Naive thymus-derived CD4-positive, alpha-beta T cell (primary cell): Measurements from ENCODE around the gene CDH23. TPM values are rescaled to one million over a fixed set of nuclear protein-coding genes. Genes with fewer than 3 reads are reported as not detected.

ENCODE experiments used
- ATAC-seq: fragments of 150-1000 bp; cut with Tn5 transposase; 2 replicates; pipeline ENCODE4 v1.10.0; 2021; ENCODE audit warnings: mild to moderate bottlenecking, moderate library complexity
- CTCF ChIA-PET: fragments of 350-600 bp; sonication (Branson Sonifier 250); formaldehyde crosslinking; loops from one replicate; lab custom pipeline; 2021; ENCODE audit warnings: antibody characterized with exemption; lab: Charles Lee
- POLR2A ChIA-PET: fragments of 350-600 bp; sonication (Branson Sonifier 250); formaldehyde crosslinking; loops from one replicate; lab custom pipeline; 2021; ENCODE audit warnings: antibody characterized with exemption, inconsistent platforms; lab: Charles Lee
- DNase-seq, 9 donors: peaks; one replicate each; pipeline versions ENCODE4 v3.0.0 to v3.0.0-alpha.2; 2020 to 2022; ENCODE audit warnings: mixed read lengths in 1 of 9
- H3K27ac ChIP-seq: one replicate; pipeline ENCODE4 v1.7.0; 2013; ENCODE audit warnings: mild to moderate bottlenecking, low read depth, low read length, moderate library complexity
- H3K27me3 ChIP-seq, 2 donors: one replicate each; pipeline ENCODE4 v1.7.0; 2013; ENCODE audit warnings: low read length in 2 of 2, mild to moderate bottlenecking in 2 of 2, moderate library complexity in 2 of 2; ENCODE audit not compliant: control insufficient read depth in 2 of 2, insufficient read depth in 2 of 2
- H3K36me3 ChIP-seq, 3 experiments: 1 replicate in 2 of 3; 2 replicates in 1 of 3; pipeline ENCODE4 v1.7.0; 2013; ENCODE audit warnings: low read length in 3 of 3, mild to moderate bottlenecking in 3 of 3, moderate library complexity in 1 of 3; ENCODE audit not compliant: insufficient read depth in 3 of 3, control insufficient read depth in 2 of 3
- H3K4me1 ChIP-seq, 2 donors: one replicate each; pipeline ENCODE4 v1.7.0; 2013; ENCODE audit warnings: low read length in 2 of 2, mild to moderate bottlenecking in 2 of 2, moderate library complexity in 1 of 2; ENCODE audit not compliant: control insufficient read depth in 2 of 2, insufficient read depth in 2 of 2
- H3K4me3 ChIP-seq: 2 replicates; pipeline ENCODE4 v1.7.0; 2013; ENCODE audit warnings: mild to moderate bottlenecking, low read length
- H3K9me3 ChIP-seq, 3 experiments: 1 replicate in 2 of 3; 2 replicates in 1 of 3; pipeline ENCODE4 v1.7.0; 2013; ENCODE audit warnings: low read length in 3 of 3; ENCODE audit not compliant: control insufficient read depth in 2 of 3
- H3K27ac Mint-ChIP-seq, 9 donors: one replicate each; pipeline ENCODE4 v1.8.0; 2020 to 2022; ENCODE audit warnings: mixed read lengths in 9 of 9, mild to moderate bottlenecking in 8 of 9, moderate library complexity in 5 of 9, inconsistent platforms in 2 of 9
- H3K27me3 Mint-ChIP-seq, 5 donors: one replicate each; pipeline ENCODE4 v1.8.0; 2021 to 2022; ENCODE audit warnings: mixed read lengths in 5 of 5, mild to moderate bottlenecking in 1 of 5
- H3K36me3 Mint-ChIP-seq, 5 donors: one replicate each; pipeline ENCODE4 v1.8.0; 2020 to 2022; ENCODE audit warnings: mixed read lengths in 5 of 5, mild to moderate bottlenecking in 3 of 5, inconsistent platforms in 1 of 5
- H3K4me1 Mint-ChIP-seq, 7 donors: one replicate each; pipeline ENCODE4 v1.8.0; 2020 to 2022; ENCODE audit warnings: mixed read lengths in 7 of 7, mild to moderate bottlenecking in 3 of 7, inconsistent platforms in 1 of 7
- H3K4me3 Mint-ChIP-seq, 10 donors: one replicate each; pipeline ENCODE4 v1.8.0; 2020 to 2022; ENCODE audit warnings: mild to moderate bottlenecking in 10 of 10, mixed read lengths in 10 of 10, moderate library complexity in 6 of 10, inconsistent platforms in 2 of 10
- H3K9me3 Mint-ChIP-seq, 11 donors: one replicate each; pipeline ENCODE4 v1.8.0; 2020 to 2022; ENCODE audit warnings: mixed read lengths in 11 of 11, mild to moderate bottlenecking in 4 of 11, inconsistent platforms in 1 of 11, moderate library complexity in 1 of 11
- intact Hi-C, 2 donors: fragments of 100-400 bp; cut with micrococcal nuclease; formaldehyde crosslinking; loops; one replicate each; pipeline ENCODE4 v1.15.1; 2023
- polyA plus RNA-seq, 2 donors: library from polyadenylated mRNA; unstranded; fragments of 300-500 nt; fragmentation: Illumina TruSeq; gene quantifications; one replicate each; pipeline ENCODE4 v1.2.3, GENCODE V29; 2021
- total RNA-seq, 6 experiments: library from RNA in 5 of 6; stranded (reverse) in 5 of 6; gene quantifications; 1 replicate in 5 of 6; 2 replicates in 1 of 6; pipeline ENCODE4 v1.2.3 and lab custom pipeline; 2021 to 2026

The CDH23 gene
- total and polyA plus RNA-seq, 7 experiments from 2014 or later = 1.1 to 18.3 (median 7.9) TPM

DNA sequence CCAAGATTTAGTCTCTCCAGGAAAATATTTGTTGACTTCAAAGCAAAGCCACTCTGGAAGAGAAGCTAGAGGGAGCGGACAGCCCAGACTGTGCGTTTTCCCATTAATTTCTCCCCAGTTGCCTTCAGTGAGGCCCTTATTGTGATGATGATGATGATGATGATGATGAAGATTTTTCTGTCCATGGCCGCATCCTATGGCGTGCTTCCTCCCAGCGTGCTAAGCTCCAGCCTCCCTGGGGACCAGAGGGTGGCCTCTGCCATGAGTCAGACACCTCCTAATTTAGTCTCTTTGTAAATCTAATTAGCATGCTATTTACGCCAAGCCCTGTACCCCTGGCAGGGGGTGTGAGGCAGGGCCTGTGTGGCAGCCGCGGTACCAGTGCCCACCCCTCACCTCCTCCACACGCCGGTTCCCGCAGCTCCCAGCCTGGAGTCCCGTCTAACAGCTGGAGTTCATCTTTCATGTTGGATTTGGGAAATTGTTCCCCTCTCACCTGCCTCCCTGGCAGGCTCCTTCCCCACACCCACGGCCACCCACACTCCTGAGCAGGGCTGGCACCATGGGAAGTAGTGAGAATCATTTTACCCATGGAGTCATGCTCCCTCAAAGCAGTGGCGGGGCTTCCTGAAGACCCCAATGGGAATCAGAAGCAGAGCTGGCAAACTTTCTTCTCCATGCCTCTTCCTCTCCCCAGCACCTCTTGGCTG is 230.7 kb downstream of the CDH23 start:
- Histone ChIP-seq H3K4me3 (no peak overlapping the region), H3K27me3 (no peaks in the 10 kb centered on the region), H3K9me3 (no peaks in the 10 kb centered on the region), H3K4me1 (no peaks in the 10 kb centered on the region), H3K36me3 (no peaks in the 10 kb centered on the region), H3K27ac (no peak overlapping the region)
- Mint-ChIP-seq H3K4me1 (peaks cover 0 to 6% (median 0%) of the 10 kb centered on the region in 7 donors), H3K27ac (no peak overlapping the region), H3K36me3 (no peaks in the 10 kb centered on the region), H3K4me3 (no peak overlapping the region), H3K9me3 (peaks cover 0 to 2% (median 0%) of the 10 kb centered on the region in 11 donors), H3K27me3 (peaks cover 0 to 6% (median 0%) of the 10 kb centered on the region in 5 donors)
- no peak for DNase-seq
- ChIA-PET POLR2A (no interaction called here), CTCF (no interaction called here)
- intact Hi-C loops = no loop called here
- ATAC-seq = no peak

DNA sequence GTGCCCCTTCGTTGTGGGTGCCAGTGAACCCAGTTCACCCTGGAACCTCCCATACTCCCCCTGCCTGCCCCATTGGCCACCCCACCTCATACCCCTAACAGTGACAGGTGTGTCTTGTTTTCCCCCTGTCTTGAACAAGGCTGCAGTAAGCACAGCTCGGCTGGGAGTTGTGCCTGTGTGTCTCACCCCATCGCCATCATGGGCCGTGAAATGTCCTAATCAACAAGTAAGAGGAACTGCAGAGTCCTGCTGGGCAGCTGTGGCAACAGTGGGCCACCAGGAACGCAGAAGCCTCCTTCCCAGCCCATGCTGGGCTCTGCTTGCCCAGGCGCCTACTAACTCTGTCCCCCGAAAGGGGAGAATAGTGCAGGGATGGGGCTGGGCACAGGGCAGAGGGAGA is 231.2 kb downstream of the CDH23 start:
- DNase-seq = no peak
- no peak overlapping the region for H3K27ac ChIP-seq
- H3K36me3 ChIP-seq = no peaks in the 10 kb centered on the region
- ATAC-seq = peak; percentile 57
- Mint-ChIP-seq H3K4me1 (peaks cover 0 to 4% (median 0%) of the 10 kb centered on the region in 7 donors), H3K27me3 (peaks cover 0 to 10% (median 0%) of the 10 kb centered on the region in 5 donors), H3K27ac (no peak overlapping the region), H3K9me3 (peaks cover 0 to 2% (median 0%) of the 10 kb centered on the region in 11 donors), H3K36me3 (no peaks in the 10 kb centered on the region), H3K4me3 (no peak overlapping the region)
- ChIA-PET POLR2A (no interaction called here), CTCF (no interaction called here)
- no peaks in the 10 kb centered on the region for H3K4me1 ChIP-seq
- intact Hi-C loops = no loop called here
- no peaks in the 10 kb centered on the region for H3K27me3 ChIP-seq
- no peak overlapping the region for H3K4me3 ChIP-seq
- no peaks in the 10 kb centered on the region for H3K9me3 ChIP-seq

- H3K9me3 Mint-ChIP-seq = peaks cover 0 to 2% (median 0%) of the 10 kb centered on the region in 11 donors
- H3K27ac Mint-ChIP-seq = peak overlapping the region in 1 of 9 donors; percentile 21
- Histone ChIP-seq H3K4me3 (no peak overlapping the region), H3K36me3 (no peaks in the 10 kb centered on the region), H3K9me3 (no peaks in the 10 kb centered on the region), H3K4me1 (no peaks in the 10 kb centered on the region), H3K27me3 (no peaks in the 10 kb centered on the region), H3K27ac (no peak overlapping the region)
- ATAC-seq = no peak
- H3K27me3 Mint-ChIP-seq = peaks cover 0 to 10% (median 0%) of the 10 kb centered on the region in 5 donors
- CTCF ChIA-PET = no interaction called here
- POLR2A ChIA-PET = no interaction called here
- H3K4me3 Mint-ChIP-seq = no peak overlapping the region
- no peaks in the 10 kb centered on the region for H3K4me1 Mint-ChIP-seq
- H3K36me3 Mint-ChIP-seq = no peaks in the 10 kb centered on the region
- intact Hi-C loops = no loop called here
- no peak for DNase-seq
Observed at GRCh38 chr10:71629131-71629530, 232.4 kb downstream of the CDH23 start.

DNA sequence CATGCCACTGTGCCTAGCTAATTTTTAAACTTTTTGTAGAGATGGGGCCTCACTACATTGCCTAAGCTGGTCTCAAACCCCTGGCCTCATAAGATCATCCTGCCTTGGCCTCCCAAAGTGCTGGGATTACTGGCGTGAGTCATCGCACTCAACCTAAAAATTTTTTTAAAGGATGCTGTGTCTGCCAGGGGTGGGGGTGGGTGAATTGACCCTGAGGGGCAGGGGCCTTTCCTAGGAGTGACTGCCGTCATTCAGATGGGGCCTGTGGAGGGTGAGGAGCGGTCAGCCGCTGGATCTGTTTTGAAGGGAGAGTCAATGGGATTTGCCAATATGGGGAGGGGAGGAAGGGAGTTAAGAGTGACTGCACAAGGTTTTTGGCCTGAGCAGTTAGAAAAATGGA is 233.4 kb downstream of the CDH23 start:
- no peak for DNase-seq
- no peak overlapping the region for H3K4me3 Mint-ChIP-seq
- Histone ChIP-seq H3K4me1 (no peaks in the 10 kb centered on the region), H3K36me3 (no peaks in the 10 kb centered on the region), H3K27me3 (no peaks in the 10 kb centered on the region), H3K27ac (no peak overlapping the region), H3K9me3 (no peaks in the 10 kb centered on the region), H3K4me3 (no peak overlapping the region)
- H3K9me3 Mint-ChIP-seq = peaks cover 0 to 2% (median 0%) of the 10 kb centered on the region in 11 donors
- H3K27me3 Mint-ChIP-seq = peaks cover 0 to 10% (median 0%) of the 10 kb centered on the region in 5 donors
- no peaks in the 10 kb centered on the region for H3K4me1 Mint-ChIP-seq
- ChIA-PET CTCF (interaction anchor here (1.1 kb wide), 1 partner anchor 23 kb away, joined by 3 read pairs; no protein-coding TSS in a partner anchor), POLR2A (no interaction called here)
- no peak overlapping the region for H3K27ac Mint-ChIP-seq
- no peak for ATAC-seq
- intact Hi-C loops = no loop called here
- H3K36me3 Mint-ChIP-seq = no peaks in the 10 kb centered on the region

DNA sequence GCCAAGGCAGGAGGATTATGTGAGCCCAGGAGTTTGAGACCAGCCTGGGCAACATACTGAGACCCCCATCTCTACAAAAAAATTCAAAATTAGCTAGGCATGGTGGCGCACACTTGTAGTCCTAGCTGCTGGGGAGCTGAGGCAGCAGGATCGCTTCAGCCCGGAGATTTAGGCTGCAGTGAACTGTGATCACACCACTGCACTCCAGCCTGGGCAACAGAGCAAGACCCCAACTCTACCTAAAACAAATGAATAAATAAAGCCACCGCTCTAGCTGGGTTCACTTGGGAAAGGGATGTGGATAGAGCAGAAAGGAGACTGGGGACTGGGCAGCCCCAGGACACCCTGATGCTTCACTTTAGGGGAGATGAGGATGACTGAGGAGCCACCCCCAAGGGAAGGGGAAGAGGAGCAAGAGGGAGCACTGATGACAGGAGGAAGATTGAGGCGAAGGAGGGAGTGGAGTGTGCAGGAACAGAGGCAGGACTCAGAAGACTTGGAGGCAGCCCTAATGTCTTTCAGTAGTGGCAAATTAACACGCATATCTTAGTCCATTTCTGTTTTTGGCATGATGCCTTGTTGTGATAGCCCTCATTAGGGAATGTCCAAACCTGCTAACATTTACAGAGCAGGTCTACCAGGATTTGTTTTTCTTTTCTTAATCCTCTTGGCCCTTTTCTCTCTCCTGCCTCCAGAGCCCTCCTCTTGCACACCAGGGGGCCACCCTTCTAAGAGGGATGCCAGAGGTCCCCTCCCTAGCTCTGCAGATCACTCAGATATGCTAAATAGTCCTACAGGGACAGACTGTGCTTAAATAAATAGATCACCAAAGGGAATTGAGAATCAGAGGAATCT is 234.5 kb downstream of the CDH23 start:
- Mint-ChIP-seq H3K4me1 (no peaks in the 10 kb centered on the region), H3K4me3 (no peak overlapping the region), H3K36me3 (no peaks in the 10 kb centered on the region), H3K27ac (peak overlapping the region in 1 of 9 donors; percentile 84), H3K27me3 (peaks cover 0 to 10% (median 0%) of the 10 kb centered on the region in 5 donors), H3K9me3 (peaks cover 0 to 2% (median 0%) of the 10 kb centered on the region in 11 donors)
- DNase-seq (no peak), ATAC-seq (no peak)
- ChIA-PET POLR2A (no interaction called here), CTCF (no interaction called here)
- intact Hi-C loops = no loop called here
- Histone ChIP-seq H3K9me3 (no peaks in the 10 kb centered on the region), H3K4me1 (no peaks in the 10 kb centered on the region), H3K27me3 (no peaks in the 10 kb centered on the region), H3K27ac (no peak overlapping the region), H3K4me3 (no peak overlapping the region), H3K36me3 (no peaks in the 10 kb centered on the region)

GRCh38 chr10:71632200-71632820 is 235.6 kb downstream of the CDH23 start:
- Mint-ChIP-seq H3K4me3 (no peak overlapping the region), H3K36me3 (no peaks in the 10 kb centered on the region), H3K9me3 (peaks cover 0 to 2% (median 0%) of the 10 kb centered on the region in 11 donors), H3K27ac (peak overlapping the region in 1 of 9 donors; percentile 71), H3K4me1 (no peaks in the 10 kb centered on the region), H3K27me3 (peaks cover 0 to 10% (median 0%) of the 10 kb centered on the region in 5 donors)
- ATAC-seq = no peak
- intact Hi-C loops = no loop called here
- ChIA-PET POLR2A (no interaction called here), CTCF (no interaction called here)
- no peaks in the 10 kb centered on the region for H3K4me1 ChIP-seq
- no peak overlapping the region for H3K27ac ChIP-seq
- H3K36me3 ChIP-seq = no peaks in the 10 kb centered on the region
- H3K4me3 ChIP-seq = no peak overlapping the region
- no peaks in the 10 kb centered on the region for H3K9me3 ChIP-seq
- H3K27me3 ChIP-seq = no peaks in the 10 kb centered on the region
- no peak for DNase-seq
